Tibial nerve (tissue), 4 donors: ENCODE results near the gene ADGRG7.

Source experiments
- CTCF ChIP-seq, 5 experiments: fragments of 200-600 bp in 3 of 5; fragments of 450-650 bp in 2 of 5; sonication (generic) in 3 of 5; IDR thresholded peaks; one replicate each; pipeline ENCODE4 v1.5.1; 2016 to 2019; ENCODE audit warnings: antibody characterized with exemption in 5 of 5, mild to moderate bottlenecking in 3 of 5, moderate library complexity in 2 of 5
- EP300 ChIP-seq, 2 donors: sonication (generic); formaldehyde crosslinking; IDR thresholded peaks; one replicate each; pipeline ENCODE4 v1.6.1; 2017; ENCODE audit warnings: antibody characterized with exemption in 2 of 2, mild to moderate bottlenecking in 1 of 2
- POLR2A ChIP-seq, 2 donors: fragments of 450-650 bp; IDR thresholded peaks; one replicate each; pipeline ENCODE4 v1.6.1; 2017; ENCODE audit warnings: antibody characterized with exemption in 2 of 2, mild to moderate bottlenecking in 2 of 2, moderate library complexity in 2 of 2

- TF ChIP-seq EP300 (IDR thresholded peaks at IDR 0.05) (no peak), CTCF (IDR thresholded peaks at IDR 0.05) (no peak), POLR2A (IDR thresholded peaks at IDR 0.05) (no peak)
Measured at GRCh38 chr3:100635273-100635701, 25.9 kb downstream of the ADGRG7 start.
